GM19397 (cell line): Measurements from ENCODE around the gene IFNGR2.
"Not testable (repeated sequence)": the region's sequence is repeated elsewhere in the genome, so short reads cannot be mapped to it uniquely, and the experiment has no call there.

Experiments
- ATAC-seq: cut with Tn5 transposase; IDR thresholded peaks from one replicate; pipeline ENCODE4 v1.9.1; 2021; ENCODE audit warnings: mild to moderate bottlenecking, moderate library complexity; ENCODE audit not compliant: unreplicated experiment

The IFNGR2 gene

GRCh38 chr21:33401630-33401992 lies 1.6 kb upstream of the IFNGR2 start:
- ATAC-seq, result no peak

- no peak for ATAC-seq
Measured at GRCh38 chr21:33402001-33402979, 923 bp upstream of the IFNGR2 start.

- ATAC-seq, result peak; percentile 36
Measured at GRCh38 chr21:33403786-33404585, 773 bp downstream of the IFNGR2 start.

GRCh38 chr21:33406493-33406892 lies 3.3 kb downstream of the IFNGR2 start:
- ATAC-seq, result no peak

GRCh38 chr21:33411949-33412430 lies 8.8 kb downstream of the IFNGR2 start:
- no peak for ATAC-seq

- ATAC-seq, result not testable (repeated sequence)
Measured at GRCh38 chr21:33412439-33412831, 9.2 kb downstream of the IFNGR2 start.

GRCh38 chr21:33412832-33413519 lies 9.8 kb downstream of the IFNGR2 start:
- no peak for ATAC-seq

- no peak for ATAC-seq
Measured at GRCh38 chr21:33414068-33414467, 10.9 kb downstream of the IFNGR2 start.

- no peak for ATAC-seq
Measured at GRCh38 chr21:33414926-33415325, 11.7 kb downstream of the IFNGR2 start.

- ATAC-seq, result no peak
Measured at GRCh38 chr21:33418691-33419090, 15.5 kb downstream of the IFNGR2 start.

- ATAC-seq, result no peak
Measured at GRCh38 chr21:33419538-33420123, 16.4 kb downstream of the IFNGR2 start.

- ATAC-seq, result no peak
Measured at GRCh38 chr21:33421713-33422393, 18.6 kb downstream of the IFNGR2 start.

GRCh38 chr21:33424214-33424613 lies 21.0 kb downstream of the IFNGR2 start:
- no peak for ATAC-seq

GRCh38 chr21:33425825-33426224 lies 22.6 kb downstream of the IFNGR2 start:
- ATAC-seq, result no peak

- no peak for ATAC-seq
Measured at GRCh38 chr21:33427051-33427450, 23.8 kb downstream of the IFNGR2 start.

- no peak for ATAC-seq
Measured at GRCh38 chr21:33428669-33429068, 25.5 kb downstream of the IFNGR2 start.

- ATAC-seq, result no peak
Measured at GRCh38 chr21:33430858-33431257, 27.6 kb downstream of the IFNGR2 start.

- no peak for ATAC-seq
Measured at GRCh38 chr21:33432496-33432895, 29.3 kb downstream of the IFNGR2 start.

- ATAC-seq, result no peak
Measured at GRCh38 chr21:33433001-33433400, 29.8 kb downstream of the IFNGR2 start.
